Stimulated activated naive CD8-positive, alpha-beta T cell treated with anti-CD3 and anti-CD28 coated beads, Interleukin-15, Interleukin-2, amounts not matched to agents 100 ng/mL and 50 ng/mL, for 24 hours (primary cell): ENCODE results near the gene GTF2I.
"Not testable (repeated sequence)": the region's sequence is repeated elsewhere in the genome, so short reads cannot be mapped to it uniquely, and the experiment has no call there.

ENCODE experiments used
- H3K27ac Mint-ChIP-seq: one replicate; pipeline ENCODE4 v1.8.0; 2021; ENCODE audit warnings: mild to moderate bottlenecking, mixed read lengths
- H3K27me3 Mint-ChIP-seq: one replicate; pipeline ENCODE4 v1.8.0; 2021; ENCODE audit warnings: mixed read lengths
- H3K36me3 Mint-ChIP-seq: one replicate; pipeline ENCODE4 v1.8.0; 2021; ENCODE audit warnings: low read depth, mixed read lengths
- H3K4me1 Mint-ChIP-seq: one replicate; pipeline ENCODE4 v1.8.0; 2021; ENCODE audit warnings: low read depth, mixed read lengths
- H3K4me3 Mint-ChIP-seq: one replicate; pipeline ENCODE4 v1.8.0; 2021; ENCODE audit warnings: mild to moderate bottlenecking, mixed read lengths
- H3K9me3 Mint-ChIP-seq: one replicate; pipeline ENCODE4 v1.8.0; 2021; ENCODE audit warnings: mixed read lengths

The GTF2I gene

GRCh38 chr7:74718336-74718735 is 60.8 kb downstream of the GTF2I start:
- no peaks in the 10 kb centered on the region for H3K9me3 Mint-ChIP-seq
- no peak overlapping the region for H3K27ac Mint-ChIP-seq
- peaks cover 73% of the 10 kb centered on the region for H3K36me3 Mint-ChIP-seq
- H3K4me1 Mint-ChIP-seq: no peaks in the 10 kb centered on the region
- H3K4me3 Mint-ChIP-seq: no peak overlapping the region
- no peaks in the 10 kb centered on the region for H3K27me3 Mint-ChIP-seq

- Mint-ChIP-seq H3K27ac (no peak overlapping the region), H3K4me1 (no peaks in the 10 kb centered on the region), H3K27me3 (no peaks in the 10 kb centered on the region), H3K9me3 (no peaks in the 10 kb centered on the region), H3K36me3 (peaks cover 61% of the 10 kb centered on the region), H3K4me3 (no peak overlapping the region)
Observed at GRCh38 chr7:74722153-74722552, 64.6 kb downstream of the GTF2I start.

GRCh38 chr7:74725840-74726239 is 68.3 kb downstream of the GTF2I start:
- Mint-ChIP-seq H3K36me3 (peaks cover 34% of the 10 kb centered on the region), H3K27ac (no peak overlapping the region), H3K27me3 (no peaks in the 10 kb centered on the region), H3K4me1 (no peaks in the 10 kb centered on the region), H3K4me3 (no peak overlapping the region), H3K9me3 (no peaks in the 10 kb centered on the region)

GRCh38 chr7:74726309-74727101 is 69.0 kb downstream of the GTF2I start:
- H3K27me3 Mint-ChIP-seq: no peaks in the 10 kb centered on the region
- no peaks in the 10 kb centered on the region for H3K9me3 Mint-ChIP-seq
- no peak overlapping the region for H3K4me3 Mint-ChIP-seq
- H3K4me1 Mint-ChIP-seq: no peaks in the 10 kb centered on the region
- H3K27ac Mint-ChIP-seq: no peak overlapping the region
- peaks cover 36% of the 10 kb centered on the region for H3K36me3 Mint-ChIP-seq

GRCh38 chr7:74728686-74729085 is 71.2 kb downstream of the GTF2I start:
- H3K4me3 Mint-ChIP-seq, H3K4me1 Mint-ChIP-seq, H3K27ac Mint-ChIP-seq, H3K9me3 Mint-ChIP-seq, H3K27me3 Mint-ChIP-seq: not testable (repeated sequence)
- H3K36me3 Mint-ChIP-seq: peaks cover 20% of the 10 kb centered on the region

GRCh38 chr7:74730186-74730585 is 72.7 kb downstream of the GTF2I start:
- not testable (repeated sequence) for H3K27me3 Mint-ChIP-seq, H3K4me1 Mint-ChIP-seq, H3K4me3 Mint-ChIP-seq, H3K27ac Mint-ChIP-seq, H3K9me3 Mint-ChIP-seq
- peaks cover 12% of the 10 kb centered on the region for H3K36me3 Mint-ChIP-seq

- H3K27ac Mint-ChIP-seq, H3K36me3 Mint-ChIP-seq, H3K9me3 Mint-ChIP-seq, H3K27me3 Mint-ChIP-seq, H3K4me3 Mint-ChIP-seq, H3K4me1 Mint-ChIP-seq: not testable (repeated sequence)
Observed at GRCh38 chr7:74739974-74740703, 82.6 kb downstream of the GTF2I start.

GRCh38 chr7:74743936-74744557 is 86.5 kb downstream of the GTF2I start:
- not testable (repeated sequence) for H3K36me3 Mint-ChIP-seq, H3K27me3 Mint-ChIP-seq, H3K9me3 Mint-ChIP-seq, H3K27ac Mint-ChIP-seq, H3K4me3 Mint-ChIP-seq, H3K4me1 Mint-ChIP-seq

GRCh38 chr7:74753921-74754482 is 96.5 kb downstream of the GTF2I start:
- not testable (repeated sequence) for H3K36me3 Mint-ChIP-seq, H3K9me3 Mint-ChIP-seq, H3K27ac Mint-ChIP-seq, H3K4me1 Mint-ChIP-seq, H3K27me3 Mint-ChIP-seq, H3K4me3 Mint-ChIP-seq

GRCh38 chr7:74756673-74757072 is 99.2 kb downstream of the GTF2I start:
- not testable (repeated sequence) for H3K36me3 Mint-ChIP-seq, H3K27ac Mint-ChIP-seq, H3K4me3 Mint-ChIP-seq, H3K4me1 Mint-ChIP-seq, H3K9me3 Mint-ChIP-seq, H3K27me3 Mint-ChIP-seq

GRCh38 chr7:74758268-74758667 is 100.8 kb downstream of the GTF2I start:
- H3K9me3 Mint-ChIP-seq, H3K27me3 Mint-ChIP-seq, H3K4me1 Mint-ChIP-seq: not testable (repeated sequence)

GRCh38 chr7:74758982-74759381 is 101.5 kb downstream of the GTF2I start:
- H3K9me3 Mint-ChIP-seq, H3K36me3 Mint-ChIP-seq, H3K4me1 Mint-ChIP-seq, H3K27ac Mint-ChIP-seq, H3K27me3 Mint-ChIP-seq, H3K4me3 Mint-ChIP-seq: not testable (repeated sequence)

More at GRCh38 chr7:74758268-74758667, 100.8 kb downstream of the GTF2I start:
- not testable (repeated sequence) for H3K4me3 Mint-ChIP-seq, H3K36me3 Mint-ChIP-seq, H3K27ac Mint-ChIP-seq

- not testable (repeated sequence) for H3K36me3 Mint-ChIP-seq, H3K4me3 Mint-ChIP-seq, H3K9me3 Mint-ChIP-seq, H3K4me1 Mint-ChIP-seq, H3K27me3 Mint-ChIP-seq, H3K27ac Mint-ChIP-seq
Observed at GRCh38 chr7:74765205-74765918, 107.8 kb downstream of the GTF2I start.

GRCh38 chr7:74766509-74766908 is 109.0 kb downstream of the GTF2I start:
- not testable (repeated sequence) for H3K4me1 Mint-ChIP-seq, H3K27me3 Mint-ChIP-seq, H3K4me3 Mint-ChIP-seq, H3K36me3 Mint-ChIP-seq, H3K27ac Mint-ChIP-seq, H3K9me3 Mint-ChIP-seq

- H3K4me1 Mint-ChIP-seq, H3K36me3 Mint-ChIP-seq: not testable (repeated sequence)
Observed at GRCh38 chr7:74766991-74767390, 109.5 kb downstream of the GTF2I start.

More at GRCh38 chr7:74766991-74767390, 109.5 kb downstream of the GTF2I start:
- H3K4me3 Mint-ChIP-seq, H3K27me3 Mint-ChIP-seq, H3K9me3 Mint-ChIP-seq, H3K27ac Mint-ChIP-seq: not testable (repeated sequence)
